C4-2B (cell line): Measurements from ENCODE around the gene GPD2.

Experiments used
- H3K27ac ChIP-seq: fragments of 450-650 bp; 2 replicates; pipeline ENCODE4 v1.5.1; 2017
- CTCF ChIP-seq: fragments of 450-650 bp; conservative IDR thresholded peaks from 2 replicates; pipeline ENCODE4 v1.5.1; 2017; ENCODE audit warnings: mild to moderate bottlenecking
- ZFX ChIP-seq: fragments of 450-650 bp; IDR thresholded peaks from 2 replicates; pipeline ENCODE4 v1.6.1; 2017

GPD2 gene

GRCh38 chr2:156399950-156400705 is 36.1 kb upstream of the GPD2 start:
- TF ChIP-seq ZFX (peak; percentile 26), CTCF (no peak)
- H3K27ac ChIP-seq: peak overlapping the region; percentile 67

GRCh38 chr2:156400706-156401678 is 35.2 kb upstream of the GPD2 start:
- peak overlapping the region; percentile 67 for H3K27ac ChIP-seq
- TF ChIP-seq CTCF (no peak), ZFX (no peak)

GRCh38 chr2:156401861-156402260 is 34.3 kb upstream of the GPD2 start:
- no peak overlapping the region for H3K27ac ChIP-seq

GRCh38 chr2:156405586-156405985 is 30.6 kb upstream of the GPD2 start:
- TF ChIP-seq ZFX (no peak), CTCF (no peak)
- H3K27ac ChIP-seq: no peak overlapping the region

More at GRCh38 chr2:156401861-156402260, 34.3 kb upstream of the GPD2 start:
- TF ChIP-seq ZFX (no peak), CTCF (no peak)

GRCh38 chr2:156411835-156412234 is 24.3 kb upstream of the GPD2 start:
- no peak overlapping the region for H3K27ac ChIP-seq
- no peak for TF ChIP-seq CTCF
- TF ChIP-seq ZFX: no peak

GRCh38 chr2:156421851-156422250 is 14.3 kb upstream of the GPD2 start:
- no peak overlapping the region for H3K27ac ChIP-seq
- no peak for TF ChIP-seq ZFX
- no peak for TF ChIP-seq CTCF

- no peak for TF ChIP-seq CTCF
- TF ChIP-seq ZFX: no peak
- H3K27ac ChIP-seq: no peak overlapping the region
Measured at GRCh38 chr2:156423674-156424282, 12.4 kb upstream of the GPD2 start.
